ENCODE results near the gene KNTC1.
"Not testable (repeated sequence)": the region's sequence is repeated elsewhere in the genome, so short reads cannot be mapped to it uniquely, and the experiment has no call there.

Gene KNTC1

GRCh38 chr12:122563361-122563760, 36.3 kb downstream of the KNTC1 start:
- DNase-seq = no peak

GRCh38 chr12:122566816-122567215, 39.8 kb downstream of the KNTC1 start:
- DNase-seq = not testable (repeated sequence)

- DNase-seq = no peak
These were observed 42.2 kb downstream of the KNTC1 start for GRCh38 chr12:122569288-122569687.

DNA sequence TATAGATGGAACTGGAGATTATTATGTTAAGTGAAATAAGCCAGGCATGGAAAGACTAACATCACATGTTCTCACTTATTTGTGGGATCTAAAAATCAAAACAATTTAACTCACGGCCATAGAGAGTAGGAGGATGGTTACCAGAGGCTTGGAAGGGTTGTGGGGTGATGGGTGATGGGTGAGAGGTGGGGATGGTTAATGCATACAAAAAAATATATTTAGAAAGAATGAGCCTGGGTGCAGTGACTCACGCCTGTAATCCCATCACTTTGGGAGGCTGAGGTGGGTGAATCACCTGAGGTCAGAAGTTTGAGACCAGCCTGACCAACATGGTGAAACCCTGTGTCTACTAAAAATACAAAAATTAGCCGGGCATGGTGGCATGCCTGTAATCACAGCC, 43.0 kb downstream of the KNTC1 start:
- DNase-seq = not testable (repeated sequence)

- no peak for DNase-seq
These were observed 44.8 kb downstream of the KNTC1 start for GRCh38 chr12:122571821-122572220.

GRCh38 chr12:122583294-122583693, 56.2 kb downstream of the KNTC1 start:
- DNase-seq = not testable (repeated sequence)

- DNase-seq = no peak
These were observed 57.3 kb downstream of the KNTC1 start for GRCh38 chr12:122584177-122584863.

GRCh38 chr12:122590990-122591389, 63.9 kb downstream of the KNTC1 start:
- DNase-seq = no peak

DNA sequence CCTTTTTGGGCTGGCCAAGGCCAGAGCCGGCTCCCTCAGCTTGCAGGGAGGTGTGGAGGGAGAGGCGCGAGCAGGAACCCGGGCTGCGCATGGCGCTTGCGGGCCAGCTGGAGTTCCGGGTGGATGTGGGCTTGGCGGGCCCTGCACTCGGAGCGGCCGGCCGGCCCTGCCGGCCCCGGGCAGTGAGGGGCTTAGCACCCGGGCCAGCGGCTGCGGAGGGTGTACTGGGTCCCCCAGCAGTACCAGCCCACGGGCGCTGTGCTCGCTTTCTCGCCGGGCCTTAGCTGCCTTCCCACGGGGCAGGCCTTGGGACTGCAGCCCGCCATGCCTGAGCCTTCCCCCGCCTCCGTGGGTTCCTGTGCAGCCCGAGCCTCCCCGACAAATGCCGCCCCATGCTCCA, 64.9 kb downstream of the KNTC1 start:
- DNase-seq = not testable (repeated sequence)

DNA sequence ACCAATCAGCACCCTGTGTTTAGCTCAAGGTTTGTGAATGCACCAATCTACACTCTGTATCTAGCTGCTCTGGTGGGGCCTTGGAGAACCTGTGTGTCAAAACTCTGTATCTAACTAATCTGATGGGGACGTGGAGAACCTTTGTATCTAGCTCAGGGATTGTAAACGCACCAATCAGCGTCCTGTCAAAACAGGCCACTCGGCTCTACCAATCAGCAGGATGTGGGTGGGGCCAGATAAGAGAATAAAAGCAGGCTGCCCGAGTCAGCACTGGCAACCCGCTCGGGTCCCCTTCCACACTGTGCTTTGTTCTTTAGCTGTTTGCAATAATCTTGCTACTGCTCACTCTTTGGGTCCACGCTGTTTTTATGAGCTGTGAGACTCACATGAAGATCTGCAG, 65.5 kb downstream of the KNTC1 start:
- not testable (repeated sequence) for DNase-seq

GRCh38 chr12:122593910-122594309, 66.9 kb downstream of the KNTC1 start:
- no peak for DNase-seq

DNA sequence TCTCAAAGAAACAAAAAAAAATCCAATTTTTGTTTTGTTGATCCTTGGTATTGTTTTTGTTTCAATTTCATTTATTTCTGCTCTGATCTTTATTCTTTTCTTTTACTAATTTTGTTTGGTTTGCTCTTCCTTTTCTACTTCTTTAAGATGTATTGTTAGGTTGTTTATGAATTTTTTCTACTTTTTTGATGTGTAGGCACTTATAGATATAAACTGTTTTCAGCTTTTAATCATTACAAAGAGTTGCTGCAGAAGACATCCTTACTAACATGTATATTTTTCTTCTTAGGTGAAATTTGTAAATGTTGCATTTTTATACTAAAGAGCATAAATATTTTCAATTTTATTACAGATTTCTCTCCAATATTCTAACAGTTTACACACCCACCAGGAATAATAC, 69.8 kb downstream of the KNTC1 start:
- DNase-seq = no peak

- no peak for DNase-seq
These were observed 75.4 kb downstream of the KNTC1 start for GRCh38 chr12:122602456-122602855.

- DNase-seq = no peak
These were observed 77.9 kb downstream of the KNTC1 start for GRCh38 chr12:122604993-122605392.

GRCh38 chr12:122609732-122610131, 82.7 kb downstream of the KNTC1 start:
- DNase-seq = no peak

- DNase-seq = no peak
These were observed 83.2 kb downstream of the KNTC1 start for GRCh38 chr12:122610207-122610606.

- DNase-seq = no peak
These were observed 83.9 kb downstream of the KNTC1 start for GRCh38 chr12:122610911-122611310.

DNA sequence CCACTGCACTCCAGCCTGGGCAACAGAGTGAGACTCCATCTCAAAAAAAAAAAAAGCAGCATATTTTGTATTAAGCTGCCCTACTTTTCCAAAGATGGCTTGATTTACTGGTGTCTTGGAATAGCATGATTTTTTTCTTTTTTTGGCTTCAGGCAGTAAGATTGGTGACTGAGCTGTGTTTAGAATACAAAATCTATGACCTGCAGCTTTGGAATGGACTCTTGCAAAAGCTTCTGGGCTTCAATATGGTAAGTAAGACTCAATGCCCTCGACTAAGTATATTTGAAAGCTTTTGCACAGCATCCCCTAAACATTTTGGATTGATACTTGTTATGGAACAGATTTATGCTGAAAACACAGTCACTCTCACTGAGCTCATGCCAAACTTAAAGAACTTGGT, 87.8 kb downstream of the KNTC1 start:
- DNase-seq = no peak

DNA sequence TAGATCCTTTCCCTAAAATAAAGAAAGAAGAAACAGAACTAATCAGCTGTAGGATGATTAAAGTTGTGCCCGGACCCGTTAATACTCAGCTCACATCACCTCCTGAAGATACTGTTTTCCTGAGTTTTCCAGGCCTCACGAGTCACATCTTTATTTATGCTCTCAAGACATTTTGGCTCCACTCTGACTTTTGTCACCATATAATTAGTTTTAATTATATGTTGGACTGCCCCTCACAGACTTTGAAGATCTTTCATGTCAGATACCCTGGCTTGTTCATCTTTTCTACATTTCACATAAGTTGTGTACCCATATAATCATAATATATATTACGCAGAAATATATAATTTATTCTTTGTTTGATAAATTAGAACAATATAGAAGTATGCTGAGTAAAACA, 88.7 kb downstream of the KNTC1 start:
- DNase-seq = peak in 1 of 3 experiments; percentile 58

DNA sequence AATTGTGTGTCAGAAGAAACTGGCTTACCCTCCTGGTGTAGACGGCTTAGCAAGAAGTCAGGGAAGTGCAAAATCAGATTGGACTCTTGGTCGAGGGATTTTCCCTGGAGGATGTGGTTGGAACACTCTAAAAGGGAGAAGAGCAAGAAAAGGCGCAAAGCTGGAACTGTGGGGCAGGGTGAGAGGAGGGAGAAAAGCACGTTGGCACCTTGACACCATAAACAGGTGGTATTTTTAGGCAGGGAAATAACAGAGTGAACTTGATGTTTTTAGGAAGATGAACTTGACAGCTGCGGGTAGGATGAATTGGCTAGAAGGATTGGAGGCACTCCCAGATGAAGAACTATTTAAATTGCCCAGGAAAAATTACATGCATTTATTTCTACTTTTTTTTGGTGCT, 108.4 kb downstream of the KNTC1 start:
- DNase-seq = no peak

GRCh38 chr12:122643207-122643805, 116.3 kb downstream of the KNTC1 start:
- DNase-seq = no peak

- DNase-seq = no peak
These were observed 119.6 kb downstream of the KNTC1 start for GRCh38 chr12:122646517-122647217.

DNA sequence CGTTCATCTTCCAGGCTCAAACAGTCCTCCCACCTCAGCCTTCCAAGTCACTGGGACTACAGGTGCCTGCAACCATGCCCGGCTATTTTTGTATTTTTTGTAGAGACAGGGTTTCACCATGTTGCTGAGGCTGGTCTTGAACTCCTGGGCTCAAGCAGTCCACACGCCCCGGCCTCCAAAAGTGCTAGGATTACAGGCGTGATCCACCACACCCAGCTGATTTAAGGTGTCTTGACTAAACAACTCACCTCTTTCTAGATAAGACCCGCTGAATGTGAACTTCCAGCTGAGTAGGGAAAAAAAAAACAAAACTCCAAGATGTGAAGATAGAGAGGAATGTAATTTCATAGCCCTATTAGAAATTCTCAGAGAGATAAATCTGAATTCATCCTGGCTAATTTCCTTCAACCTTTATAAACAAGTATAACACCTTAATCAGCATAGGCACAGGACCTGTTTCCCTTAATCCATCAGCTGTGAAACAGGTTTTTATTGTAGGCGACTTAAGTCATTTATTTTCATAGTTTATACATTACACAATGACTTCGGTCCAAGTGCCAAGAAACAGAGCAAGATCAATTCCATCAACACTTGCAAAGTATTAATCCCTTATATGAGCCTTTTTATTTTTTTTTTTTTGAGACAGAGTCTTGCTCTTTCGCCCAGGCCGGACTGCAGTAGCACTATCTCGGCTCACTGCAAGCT, 124.6 kb downstream of the KNTC1 start:
- DNase-seq = no peak

GRCh38 chr12:122653291-122653690, 126.2 kb downstream of the KNTC1 start:
- DNase-seq = not testable (repeated sequence)
